NCI-H2081 treated with DMSO at 0.1 percent for 48 hours (cell line): ENCODE results near the gene LRRC27.
"Not testable (repeated sequence)": the region's sequence is repeated elsewhere in the genome, so short reads cannot be mapped to it uniquely, and the experiment has no call there.

Experiments
- DNase-seq: peaks from one replicate; lab custom pipeline; 2025; lab: John Stamatoyannopoulos, UW

The LRRC27 gene

DNA sequence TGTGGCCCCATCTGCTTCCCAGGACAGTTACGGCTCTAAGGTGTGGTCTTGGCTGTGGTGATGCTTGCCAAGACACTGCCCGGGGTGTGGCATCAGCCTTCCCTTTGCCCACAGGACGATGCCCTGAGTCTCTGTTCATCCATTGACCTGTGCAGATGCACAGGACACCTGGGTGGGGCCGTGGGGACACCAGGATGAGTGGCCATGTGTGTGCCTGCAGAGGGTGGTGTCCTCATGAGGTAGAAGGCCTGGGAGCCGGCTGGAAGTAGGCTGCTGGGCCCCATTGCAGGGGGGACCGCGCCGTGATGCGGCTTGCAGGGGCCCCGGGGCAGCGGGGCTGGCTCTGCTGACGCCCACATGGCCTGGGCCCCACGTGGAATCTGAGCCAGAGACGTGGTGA is 42.6 kb downstream of the LRRC27 start:
- no peak for DNase-seq

- no peak for DNase-seq
These were observed 43.3 kb downstream of the LRRC27 start for GRCh38 chr10:132375116-132375794.

DNA sequence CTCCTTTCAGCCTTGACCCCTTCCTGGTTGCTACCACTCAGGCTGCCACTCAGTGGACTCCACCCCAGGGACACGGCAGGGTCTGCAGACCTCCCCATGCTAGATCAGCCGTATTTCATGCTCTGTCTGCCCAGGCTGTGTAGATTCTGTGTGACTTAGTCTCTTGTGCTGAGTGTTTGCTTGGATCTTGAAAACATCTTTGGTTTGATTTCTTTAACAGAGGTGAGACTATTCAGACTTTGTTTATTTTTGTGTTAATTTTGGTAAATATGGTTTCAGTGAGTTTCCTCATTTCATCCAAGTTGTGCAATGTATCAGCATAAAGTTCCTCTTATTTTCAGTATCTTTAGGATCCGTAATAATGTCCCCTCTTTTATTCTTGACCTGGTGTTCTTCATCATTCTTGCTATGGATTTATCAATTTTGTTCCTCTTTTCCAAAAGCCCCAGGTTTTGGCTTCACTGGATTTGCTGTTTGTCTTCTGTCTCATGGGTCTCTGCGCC is 43.9 kb downstream of the LRRC27 start:
- DNase-seq, result no peak

GRCh38 chr10:132376394-132376851 is 44.4 kb downstream of the LRRC27 start:
- no peak for DNase-seq

DNA sequence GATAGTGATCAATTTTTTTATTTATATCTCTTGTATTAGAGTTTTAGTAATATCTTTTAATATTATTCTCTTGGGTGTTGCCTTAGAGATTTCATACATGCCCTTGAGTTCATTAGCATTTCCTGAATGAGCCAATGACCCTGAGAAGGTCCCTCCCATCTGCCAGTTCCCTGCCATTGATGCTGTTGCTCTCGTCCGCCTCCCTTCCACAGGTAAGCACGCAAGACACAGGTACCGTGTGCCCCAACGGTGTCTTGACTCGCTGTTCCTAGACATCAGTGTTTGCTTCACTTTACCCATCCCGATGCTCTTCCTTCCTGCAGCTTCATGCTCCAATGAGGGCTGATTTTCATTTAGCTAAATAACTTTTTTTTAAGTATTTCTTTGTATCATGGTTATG is 45.3 kb downstream of the LRRC27 start:
- DNase-seq, result no peak

GRCh38 chr10:132379026-132379425 is 47.0 kb downstream of the LRRC27 start:
- not testable (repeated sequence) for DNase-seq

DNA sequence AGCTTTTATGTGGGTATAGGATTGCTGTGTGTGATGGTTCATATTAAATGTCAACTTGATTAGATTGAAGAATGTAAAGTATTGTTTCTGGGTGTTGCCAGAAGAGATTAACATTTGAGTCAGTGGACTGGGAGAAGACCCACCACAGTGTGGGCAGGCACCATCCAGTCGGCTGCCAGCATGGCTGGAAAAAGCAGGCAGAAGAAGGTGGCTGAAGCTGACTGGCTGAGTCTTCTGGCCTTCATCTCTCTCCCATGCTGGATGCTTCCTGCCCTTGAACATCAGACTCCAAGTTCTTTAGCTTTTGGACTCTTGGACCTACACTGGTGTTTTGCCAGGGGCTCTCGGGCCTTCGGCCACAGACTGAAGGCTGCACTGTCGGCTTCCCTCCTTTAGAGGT is 49.0 kb downstream of the LRRC27 start:
- DNase-seq, result not testable (repeated sequence)

DNA sequence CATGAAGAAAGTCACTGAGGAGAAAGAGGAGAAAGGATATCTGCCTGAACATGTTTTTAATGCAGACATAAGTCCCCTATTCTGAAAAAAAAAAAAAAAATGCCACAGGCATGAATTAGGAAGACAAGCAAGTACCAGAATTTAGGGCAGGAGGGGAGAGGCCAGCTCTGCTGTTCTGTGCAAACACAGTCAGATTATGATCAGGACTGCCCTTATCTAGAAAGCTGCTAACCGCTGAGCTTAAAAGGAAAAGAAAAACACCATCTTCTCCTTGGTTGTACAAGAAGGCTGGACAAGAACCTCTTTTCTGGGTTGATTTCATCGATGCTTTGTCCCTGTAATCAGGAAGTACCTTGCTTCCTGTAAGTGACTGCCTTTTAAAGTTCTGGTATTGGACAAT is 49.7 kb downstream of the LRRC27 start:
- DNase-seq, result no peak

DNA sequence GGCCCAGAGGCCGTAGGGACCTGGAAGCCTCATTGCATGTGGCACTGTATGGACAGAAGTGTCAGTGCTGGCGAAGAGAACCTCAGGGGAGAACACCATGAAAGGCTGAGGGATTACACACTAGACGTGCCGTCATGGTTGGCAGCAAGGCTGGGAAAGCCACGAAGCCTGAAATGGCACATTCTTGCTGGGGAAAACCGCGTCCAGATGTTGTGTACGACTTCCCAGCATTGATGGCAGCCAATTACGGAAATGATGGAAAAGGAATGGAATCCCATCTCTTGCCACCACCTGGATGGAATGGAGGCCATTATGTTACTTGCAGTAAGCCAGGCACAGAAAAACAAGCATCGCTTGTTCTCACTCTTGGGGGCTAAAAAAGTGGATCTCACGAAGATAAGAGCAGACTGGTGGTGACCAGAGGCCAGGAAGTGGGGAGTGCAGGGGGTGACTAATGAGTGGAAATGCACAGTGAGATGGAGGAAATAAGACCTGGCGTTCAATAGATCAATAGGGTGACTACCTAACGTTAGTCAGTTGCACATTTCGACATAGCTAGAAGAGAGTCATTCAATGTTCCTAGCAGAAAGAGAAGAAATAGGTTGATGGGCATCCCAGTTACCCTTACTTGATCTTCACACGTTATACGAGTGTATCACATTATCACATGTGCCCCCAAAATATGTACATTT is 50.4 kb downstream of the LRRC27 start:
- DNase-seq, result no peak

GRCh38 chr10:132383101-132383500 is 51.1 kb downstream of the LRRC27 start:
- DNase-seq, result no peak

DNA sequence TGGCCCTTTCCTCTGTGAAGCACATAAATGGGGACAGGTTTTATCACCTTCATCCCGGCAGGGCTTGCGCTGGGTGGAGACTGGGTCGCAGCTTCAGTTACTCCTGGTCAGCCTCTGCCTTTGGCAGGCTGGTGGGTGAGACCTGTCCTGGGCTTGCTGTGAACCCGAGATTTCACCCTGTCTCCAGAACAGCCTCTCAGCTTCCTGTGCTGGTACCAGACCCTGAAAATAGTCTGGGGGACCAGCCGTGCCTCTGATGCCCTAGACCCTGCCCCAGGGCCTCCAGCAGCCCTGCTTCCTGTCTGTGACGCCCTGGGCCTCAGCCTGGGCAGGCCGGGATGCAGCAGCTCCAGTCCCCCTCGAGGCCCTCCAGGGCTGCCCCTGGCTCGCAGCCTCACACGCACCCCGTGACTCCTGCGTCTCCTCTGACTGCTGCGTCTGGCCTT is 51.8 kb downstream of the LRRC27 start:
- DNase-seq, result no peak

DNA sequence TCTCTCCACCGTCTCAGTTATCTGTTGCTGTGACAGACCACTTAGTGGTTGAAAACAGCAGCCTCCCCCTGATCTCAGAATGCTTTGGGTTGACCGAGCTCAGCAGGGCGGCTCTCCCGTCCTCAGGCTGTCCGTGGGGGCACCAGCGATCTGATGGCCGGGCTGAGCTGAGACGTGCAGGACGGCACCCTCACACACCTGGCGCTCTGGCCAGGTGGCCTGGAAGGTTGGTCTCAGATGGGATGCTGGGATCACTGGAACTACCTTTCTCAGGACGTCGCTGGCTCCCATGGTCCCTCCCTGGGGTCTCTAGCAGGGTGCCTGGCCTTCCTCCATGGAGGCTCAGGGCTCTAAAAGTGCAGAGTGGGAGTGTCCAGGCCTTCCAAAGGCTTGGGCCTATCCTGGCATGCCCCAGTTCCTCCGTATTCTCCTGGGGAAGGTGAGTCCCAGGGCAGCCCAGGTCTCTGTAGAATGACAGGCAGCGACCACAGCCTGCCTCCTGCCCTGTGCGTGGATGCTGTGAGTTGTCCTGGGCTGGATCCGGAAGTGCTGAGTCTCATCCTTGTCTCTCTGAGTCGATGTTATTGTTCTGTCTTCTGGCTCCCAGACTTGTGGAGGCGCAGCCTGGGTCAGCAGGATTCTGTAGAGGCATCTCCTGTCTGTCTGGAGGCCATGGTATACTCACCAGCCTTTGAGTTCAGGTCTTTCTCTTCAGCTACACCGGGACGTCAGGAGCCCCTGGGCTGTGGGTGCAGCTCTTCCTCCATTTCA is 52.8 kb downstream of the LRRC27 start:
- DNase-seq, result no peak

- DNase-seq, result no peak
These were observed 53.3 kb downstream of the LRRC27 start for GRCh38 chr10:132385389-132385667.

GRCh38 chr10:132385721-132386418 is 53.9 kb downstream of the LRRC27 start:
- DNase-seq, result no peak

- DNase-seq, result no peak
These were observed 54.4 kb downstream of the LRRC27 start for GRCh38 chr10:132386419-132386831.

GRCh38 chr10:132386896-132387295 is 54.9 kb downstream of the LRRC27 start:
- not testable (repeated sequence) for DNase-seq

GRCh38 chr10:132387764-132388210 is 55.8 kb downstream of the LRRC27 start:
- no peak for DNase-seq

- no peak for DNase-seq
These were observed 57.0 kb downstream of the LRRC27 start for GRCh38 chr10:132388891-132389432.

GRCh38 chr10:132389433-132390169 is 57.6 kb downstream of the LRRC27 start:
- no peak for DNase-seq

DNA sequence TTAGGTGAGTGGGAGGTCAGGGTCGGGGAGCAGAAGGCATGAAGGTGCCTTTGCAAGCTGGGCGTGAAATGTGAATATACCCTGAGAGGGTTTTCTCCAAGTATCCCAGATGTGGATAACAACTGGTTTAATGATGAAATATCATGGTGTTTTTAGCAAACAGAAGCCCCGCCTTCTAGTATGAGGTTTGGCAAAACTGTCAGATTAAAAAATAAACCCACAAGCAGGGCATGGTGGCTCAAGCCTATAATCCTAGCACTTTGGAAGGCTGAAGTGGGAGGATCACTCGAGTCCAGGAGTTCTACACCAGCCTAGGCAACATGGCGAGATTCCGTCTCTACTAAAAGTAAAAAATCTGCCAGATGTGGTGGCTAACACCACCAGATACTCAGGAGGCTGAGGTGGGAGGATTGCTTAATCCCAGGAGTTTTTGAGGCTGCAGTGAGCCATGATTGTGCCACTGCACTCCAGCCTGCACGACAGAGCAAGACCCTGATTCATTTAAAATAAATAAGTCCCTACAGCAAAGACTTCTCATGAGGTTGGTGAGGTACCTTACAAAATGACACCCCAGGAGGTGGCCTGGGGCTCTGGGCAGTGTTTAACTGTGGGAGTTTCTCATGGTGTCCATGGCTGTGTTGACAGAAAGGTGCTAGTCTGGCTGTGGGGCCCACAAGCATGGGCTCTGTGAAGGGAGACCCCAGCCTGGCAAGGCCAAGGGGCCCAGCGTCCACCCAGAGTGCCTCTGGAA is 58.4 kb downstream of the LRRC27 start:
- no peak for DNase-seq
